HuH-7 (cell line): ENCODE results near the gene AGT.
"Not testable (repeated sequence)": the region's sequence is repeated elsewhere in the genome, so short reads cannot be mapped to it uniquely, and the experiment has no call there.

Experiments used
- DNase-seq: peaks from one replicate; pipeline ENCODE4 v3.0.0; 2011; ENCODE audit warnings: low spot score

AGT gene

DNA sequence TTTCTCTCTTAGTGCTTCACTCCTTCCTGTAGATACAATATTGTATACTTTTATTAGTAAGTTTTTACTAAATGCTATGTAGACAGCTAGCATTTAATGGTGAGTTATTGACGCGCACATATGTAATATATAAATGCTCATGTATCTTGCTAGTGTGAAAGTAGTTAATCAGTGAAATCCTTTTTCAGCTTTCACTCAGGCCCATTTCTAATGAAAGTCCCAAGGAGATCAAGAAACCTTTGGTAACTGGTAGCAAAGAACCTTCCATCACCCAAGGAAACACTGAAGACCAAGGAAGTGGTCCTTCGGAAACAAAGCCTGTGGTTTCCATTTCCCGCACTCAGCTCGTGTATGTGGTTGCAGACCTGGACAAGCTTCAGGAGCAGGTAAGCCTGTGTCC is 27.2 kb downstream of the AGT start:
- DNase-seq: no peak

DNA sequence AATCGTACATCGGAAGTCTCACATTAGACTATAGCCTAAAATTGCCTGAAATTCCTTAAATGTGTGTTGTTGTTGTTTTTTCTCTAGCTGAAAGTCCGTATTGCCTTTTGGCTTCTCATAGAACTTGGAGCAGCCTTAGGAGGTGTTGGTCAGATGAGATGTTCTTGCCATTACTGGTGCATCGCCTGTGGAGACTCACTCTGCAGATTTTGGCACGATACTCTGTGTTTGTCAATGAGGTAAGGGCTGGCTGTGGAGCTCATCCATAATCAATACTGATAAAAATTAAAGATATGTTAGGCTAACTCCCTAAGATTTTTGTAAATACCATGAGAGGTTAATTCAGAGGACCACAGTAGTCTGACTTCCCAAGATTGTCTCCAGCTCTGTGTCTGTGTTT is 28.9 kb downstream of the AGT start:
- no peak for DNase-seq

DNA sequence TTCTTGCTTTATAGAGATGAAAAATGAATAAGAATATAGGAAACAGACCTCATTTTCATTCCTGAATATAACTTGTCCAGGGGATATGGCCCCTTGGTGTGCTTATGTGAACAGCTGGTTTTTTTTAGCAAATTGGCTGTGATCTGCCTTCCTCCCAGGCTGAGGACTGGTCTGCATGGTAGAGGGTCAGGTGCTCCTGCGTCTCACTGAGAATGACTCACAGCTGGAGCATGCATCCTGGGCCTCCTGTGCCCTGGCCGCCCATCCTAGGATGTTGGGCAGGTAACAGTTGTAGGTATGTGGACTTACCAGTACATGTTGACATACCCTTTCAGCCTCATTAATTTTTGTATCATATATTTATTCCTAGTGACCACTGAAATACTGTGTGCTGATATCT is 29.8 kb downstream of the AGT start:
- no peak for DNase-seq

DNA sequence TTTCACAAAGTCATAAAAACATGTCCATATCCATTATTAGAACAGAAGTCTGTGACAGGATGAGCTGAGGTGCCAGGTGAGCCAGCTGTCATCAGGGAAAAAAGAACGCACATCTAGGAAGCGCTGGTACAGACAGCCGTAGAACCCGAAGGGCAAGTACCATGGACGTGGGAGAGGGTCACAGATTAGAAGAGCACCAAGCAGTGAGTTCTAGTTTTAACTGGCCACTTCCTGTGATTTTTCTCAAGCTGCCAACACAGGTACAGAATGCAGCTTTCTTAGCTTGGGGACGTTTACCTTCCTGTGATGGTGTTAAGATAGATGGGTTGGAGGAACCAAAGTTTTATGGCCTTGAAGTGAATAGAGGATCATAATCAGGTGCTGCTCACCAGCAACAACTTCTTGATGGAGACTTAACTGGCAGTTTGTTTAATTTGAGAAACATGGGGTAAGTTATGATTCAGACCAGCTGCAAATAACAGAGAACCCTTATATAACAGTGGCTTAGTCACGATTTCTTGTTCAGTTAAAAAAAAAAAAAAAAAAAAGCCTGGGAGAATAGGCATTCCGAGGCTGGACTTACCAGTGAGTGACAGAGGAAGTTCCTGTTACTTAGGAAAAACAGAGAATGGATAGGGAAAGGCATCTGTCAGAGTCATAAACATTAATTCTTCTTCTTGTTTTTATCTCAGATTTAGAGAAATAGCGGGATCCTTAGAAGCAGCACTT is 30.9 kb downstream of the AGT start:
- no peak for DNase-seq

DNA sequence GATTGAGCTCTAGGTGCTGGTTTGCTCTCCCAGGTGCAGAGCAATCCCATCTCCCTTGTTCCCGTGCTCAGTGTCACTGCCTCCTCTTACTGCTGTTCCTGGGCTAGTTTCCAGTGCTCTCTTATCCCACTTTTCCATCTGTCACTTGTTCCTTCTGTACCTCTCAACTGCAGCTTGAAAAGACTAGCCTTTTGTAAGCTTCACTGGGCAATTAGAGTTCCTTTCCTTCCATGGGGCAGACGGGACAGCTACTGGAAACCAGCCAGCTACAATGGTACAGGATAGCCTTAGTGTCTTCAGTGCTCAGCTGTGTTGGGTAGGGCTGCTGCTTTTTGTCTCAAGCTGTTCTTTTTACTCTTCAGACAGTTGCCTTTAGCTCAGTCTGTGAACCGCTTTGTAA is 31.6 kb downstream of the AGT start:
- no peak for DNase-seq

DNA sequence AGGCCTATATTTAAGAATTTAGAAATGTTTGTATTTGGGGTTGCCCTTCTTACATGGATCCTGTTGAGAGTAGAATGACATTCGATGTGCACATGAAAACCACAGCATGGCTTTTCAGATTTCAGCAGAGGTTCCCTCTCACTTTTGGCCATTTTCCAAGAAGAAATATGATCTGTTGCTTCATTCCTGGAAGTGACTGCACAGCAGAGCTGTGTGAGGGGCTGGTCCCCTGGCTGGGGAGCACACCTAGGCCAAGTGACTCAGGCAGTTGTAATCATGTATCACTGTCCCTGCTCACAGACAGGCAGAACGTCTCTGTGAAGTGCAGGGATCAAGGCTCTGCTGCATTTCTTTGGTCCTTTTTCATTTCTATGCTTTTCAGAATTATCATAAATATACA is 32.3 kb downstream of the AGT start:
- DNase-seq: peak; percentile 64

DNA sequence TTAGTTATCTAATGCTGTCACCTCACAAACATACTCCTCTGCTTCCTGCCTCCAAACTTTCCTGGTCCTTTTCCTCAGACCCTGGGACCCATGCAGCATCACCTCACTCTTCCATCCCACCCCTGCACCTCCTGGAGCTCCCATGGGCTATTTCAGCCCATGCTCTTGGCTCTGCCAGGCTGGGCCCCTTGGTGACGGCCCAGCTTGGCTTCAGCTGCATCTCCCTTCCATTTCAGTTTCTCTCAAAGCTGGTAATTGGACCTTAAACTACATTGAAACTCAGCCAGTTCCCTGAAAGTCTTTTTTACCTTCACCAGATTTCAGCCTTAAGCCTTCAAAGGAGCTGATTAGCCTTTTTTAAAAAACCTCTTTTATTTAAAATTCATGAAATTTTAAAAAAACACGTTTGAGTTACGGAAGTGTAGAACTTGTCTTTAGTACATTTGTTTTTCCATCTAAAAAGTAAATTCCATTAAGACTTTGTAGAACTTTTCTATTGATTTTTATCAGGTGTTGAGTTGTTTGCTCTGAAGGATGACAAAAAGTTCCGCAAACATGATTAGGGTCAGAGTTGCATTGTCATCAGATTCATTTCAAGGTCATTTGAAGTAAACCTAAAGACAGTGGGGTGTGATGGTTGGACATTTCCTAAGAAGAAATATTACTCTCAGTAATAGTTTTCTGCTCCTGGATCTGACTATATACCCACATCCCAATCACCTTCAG is 33.5 kb downstream of the AGT start:
- no peak for DNase-seq

DNA sequence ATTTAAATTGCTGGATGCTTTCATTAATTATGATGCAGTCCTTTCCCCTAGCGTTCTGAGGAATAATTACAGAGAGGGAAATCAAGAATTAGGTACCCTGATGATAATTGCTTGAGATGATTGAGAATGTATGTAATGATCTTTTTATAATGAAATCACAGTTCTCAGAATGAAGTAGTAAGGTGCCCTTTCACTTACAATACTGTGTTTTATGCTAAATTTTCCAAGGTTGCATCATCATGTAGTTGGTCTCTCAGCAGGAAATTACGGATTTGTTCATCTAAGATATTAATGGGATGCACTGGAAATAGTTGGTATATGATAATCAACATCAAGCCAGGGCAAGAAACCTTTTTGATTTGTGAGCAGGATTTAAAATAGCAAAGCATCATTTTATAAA is 34.1 kb downstream of the AGT start:
- DNase-seq: no peak

DNA sequence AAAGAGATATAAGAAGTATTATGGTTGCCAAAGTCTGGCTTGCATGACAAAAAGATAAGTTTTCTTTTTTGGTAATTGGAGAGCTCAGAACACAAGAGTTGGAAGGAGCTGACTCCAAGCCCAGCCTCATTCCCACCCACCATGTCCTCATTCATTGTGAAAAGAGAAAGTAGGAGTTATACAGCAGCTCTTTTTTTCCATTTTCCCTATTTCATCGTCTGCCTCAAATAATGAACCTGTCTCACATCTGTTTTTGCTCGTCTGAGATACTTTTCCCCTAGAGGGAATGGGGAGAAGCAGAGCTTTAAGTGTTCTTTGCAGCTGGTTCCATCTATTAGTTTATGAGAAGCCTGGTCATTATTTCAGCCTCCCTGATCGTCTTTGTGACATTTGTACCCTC is 34.7 kb downstream of the AGT start:
- DNase-seq: no peak

DNA sequence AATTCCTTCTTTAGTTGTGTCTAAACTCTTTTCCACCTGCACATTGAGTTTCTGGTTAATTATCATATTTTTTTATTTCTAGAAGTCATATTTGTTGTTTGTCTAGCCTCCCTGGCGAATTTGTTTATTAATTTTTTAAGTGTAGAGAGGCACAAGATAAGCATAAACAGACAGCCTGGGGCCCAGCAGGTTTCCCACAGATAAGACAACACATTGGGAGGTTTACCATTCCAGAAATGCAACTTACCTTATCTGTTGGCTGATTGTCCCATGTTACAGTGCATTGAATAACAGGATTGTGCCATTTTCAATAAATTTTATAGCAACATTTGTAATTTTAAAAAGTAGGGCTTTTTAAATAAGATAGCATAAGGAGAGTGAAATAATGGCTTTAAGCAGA is 36.7 kb downstream of the AGT start:
- DNase-seq: no peak

DNA sequence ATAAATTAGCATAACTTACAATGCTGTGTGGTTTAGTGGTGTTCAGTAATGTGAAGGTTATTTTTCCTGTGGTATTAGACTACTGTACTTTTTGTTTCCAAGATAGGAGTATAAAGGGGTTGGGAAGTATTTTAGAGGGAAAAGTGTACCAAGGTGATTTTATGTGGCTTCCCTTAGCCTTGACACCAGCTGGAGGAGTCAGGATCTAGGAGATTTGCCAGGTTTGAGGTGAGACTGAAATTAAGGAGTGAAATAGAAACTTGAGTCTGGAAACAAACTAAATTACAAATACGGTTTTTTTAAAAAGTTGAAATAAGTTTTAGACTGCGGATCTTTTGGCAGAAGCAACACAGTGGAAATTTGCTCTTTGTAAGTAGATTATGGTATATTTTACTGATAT is 39.3 kb downstream of the AGT start:
- DNase-seq: no peak

DNA sequence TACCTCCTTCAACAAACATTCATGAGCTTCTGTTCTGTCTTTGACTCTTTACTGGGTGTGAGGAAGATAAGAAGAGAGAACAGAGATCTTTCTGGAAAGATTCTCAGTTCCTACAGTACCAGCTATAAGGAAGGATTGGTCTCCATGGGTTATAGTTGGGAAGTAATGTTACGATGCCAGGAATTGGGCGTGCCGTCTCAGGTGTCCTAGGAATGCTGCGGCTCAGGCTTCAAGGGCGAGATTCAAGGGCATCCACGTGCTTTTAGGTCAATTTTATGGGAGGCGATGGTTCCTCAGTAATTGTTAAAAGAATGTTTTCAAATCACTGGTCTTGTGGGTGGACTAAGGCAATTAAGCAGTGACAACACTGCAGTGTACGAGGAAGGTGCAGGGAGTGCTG is 44.4 kb downstream of the AGT start:
- no peak for DNase-seq

DNA sequence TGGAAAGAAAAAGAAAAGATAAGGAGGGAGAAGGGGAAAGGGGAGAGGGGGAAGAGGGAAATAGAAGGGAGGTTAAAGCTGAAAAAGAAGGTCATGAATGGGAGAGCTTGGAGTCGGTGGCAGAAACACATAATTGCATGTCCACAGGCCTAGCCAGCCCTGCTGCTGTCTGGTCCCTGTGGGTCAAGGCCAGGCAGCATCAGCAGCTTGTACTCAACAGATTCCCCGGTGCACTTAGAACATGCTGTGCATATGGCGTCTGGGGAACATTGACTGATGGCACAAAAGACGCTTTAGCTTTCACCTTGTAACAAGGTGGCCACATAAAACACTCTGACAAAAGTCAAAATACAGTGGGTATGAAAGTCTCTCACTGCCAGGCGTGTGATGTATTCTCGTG is 45.7 kb downstream of the AGT start:
- no peak for DNase-seq

DNA sequence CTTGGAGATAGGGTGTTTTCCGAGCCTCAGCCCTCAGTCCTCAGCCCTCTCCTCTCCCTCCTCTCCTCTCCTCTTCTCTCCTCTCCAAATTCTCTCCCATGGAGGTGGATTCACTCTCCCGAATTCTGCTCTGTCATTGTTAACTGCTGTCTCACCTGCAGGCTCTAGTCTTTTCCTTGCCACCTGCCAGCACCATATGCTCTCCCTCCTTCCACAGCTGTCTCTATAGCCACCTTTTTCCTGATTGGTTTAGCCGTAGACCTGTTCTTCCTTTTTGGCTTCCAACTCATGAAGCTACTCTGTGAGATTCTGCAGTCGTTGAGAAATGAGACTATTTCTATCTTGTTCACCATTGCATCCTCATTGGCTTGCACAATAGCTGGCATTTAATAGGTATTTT is 51.9 kb downstream of the AGT start:
- no peak for DNase-seq

DNA sequence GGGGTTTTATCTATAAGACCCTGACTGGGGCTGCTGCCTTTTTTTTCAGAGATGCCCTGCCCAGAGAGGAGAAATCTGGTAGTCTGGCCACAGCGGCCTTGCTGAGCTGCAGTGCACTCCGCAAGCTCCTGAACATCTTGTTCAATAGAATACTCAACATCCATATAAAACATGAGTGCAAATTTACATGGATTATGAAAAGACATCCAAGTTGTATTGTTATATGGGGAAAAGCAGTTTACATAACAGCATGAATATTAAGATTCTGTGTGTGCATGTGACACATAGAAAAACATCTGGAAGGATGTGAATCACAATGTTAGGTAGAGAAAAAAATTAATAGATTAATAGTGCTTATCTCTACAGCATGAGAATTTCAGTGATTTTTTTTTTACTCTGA is 55.2 kb downstream of the AGT start:
- DNase-seq: no peak

DNA sequence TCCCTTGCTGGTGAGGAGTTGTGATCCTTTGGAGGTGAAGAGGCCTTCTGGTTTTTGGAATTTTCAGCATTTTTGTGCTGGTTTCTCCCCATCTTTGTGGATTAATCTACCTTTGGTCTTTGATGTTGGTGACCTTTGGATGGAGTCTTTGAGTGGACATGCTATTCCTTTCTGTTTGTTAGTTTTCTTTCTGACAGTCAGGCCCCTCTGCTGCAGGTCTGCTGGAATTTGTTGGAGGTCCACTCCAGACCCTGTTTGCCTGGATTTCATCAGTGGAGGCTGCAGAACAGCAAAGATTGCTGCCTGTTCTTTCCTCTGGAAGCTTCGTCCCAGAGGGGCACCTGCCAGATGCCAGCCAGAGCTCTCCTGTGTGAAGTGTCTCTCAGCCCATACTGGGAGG is 55.8 kb downstream of the AGT start:
- DNase-seq: not testable (repeated sequence)

DNA sequence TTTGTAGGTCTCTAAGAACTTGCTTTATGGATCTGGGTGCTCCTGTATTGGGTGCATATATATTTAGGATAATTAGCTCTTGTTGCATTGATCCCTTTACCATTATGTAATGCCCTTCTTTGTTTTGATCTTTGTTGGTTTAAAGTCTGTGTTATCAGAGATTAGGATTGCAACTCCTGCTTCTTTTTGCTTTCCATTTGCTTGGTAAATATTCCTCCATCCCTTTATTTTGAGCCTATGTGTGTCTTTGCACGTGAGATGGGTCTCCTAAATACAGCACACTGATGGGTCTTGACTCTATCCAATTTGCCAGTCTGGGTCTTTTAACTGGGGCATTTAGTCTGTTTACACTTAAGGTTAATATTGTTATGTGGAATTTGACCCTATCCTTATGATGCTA is 57.2 kb downstream of the AGT start:
- DNase-seq: not testable (repeated sequence)
